Body of pancreas (tissue), 4 donors: Measurements from ENCODE around the gene ADCY9. TPM values are rescaled to one million over a fixed set of nuclear protein-coding genes. Genes with fewer than 3 reads are reported as not detected.

ENCODE experiments used
- ATAC-seq: fragments of 150-250 bp; one replicate; pipeline ENCODE4 v1.9.1; 2016
- DNase-seq, 4 donors: peaks; one replicate each; pipeline ENCODE4 v3.0.0-alpha.2; 2019
- H3K27ac ChIP-seq, 4 donors: fragments of 200-600 bp; sonication (generic); 1 replicate in 3 of 4; 2 replicates in 1 of 4; pipeline versions ENCODE4 v1.5.1 to v1.6.1; 2016 to 2019; ENCODE audit warnings: mild to moderate bottlenecking in 1 of 4, mixed read lengths in 1 of 4, moderate library complexity in 1 of 4
- H3K27me3 ChIP-seq, 2 donors: fragments of 200-600 bp; sonication (generic); one replicate each; pipeline ENCODE4 v1.6.0; 2016; ENCODE audit warnings: mild to moderate bottlenecking in 1 of 2
- H3K36me3 ChIP-seq, 2 donors: fragments of 200-600 bp; sonication (generic); replicated peaks in 1 of 2; 2 replicates each; pipeline ENCODE4 v1.5.1; 2016; ENCODE audit warnings: low read depth in 2 of 2; ENCODE audit not compliant: insufficient read depth in 1 of 2
- H3K4me1 ChIP-seq: fragments of 200-600 bp; sonication (generic); one replicate; pipeline ENCODE4 v1.6.0; 2016
- H3K4me3 ChIP-seq, 2 donors: fragments of 200-600 bp; sonication (generic); 1 replicate in 1 of 2; 2 replicates in 1 of 2; pipeline ENCODE4 v1.5.1; 2016 to 2019
- H3K9me3 ChIP-seq, 3 donors: fragments of 200-600 bp; sonication (generic); 1 replicate in 2 of 3; 2 replicates in 1 of 3; pipeline ENCODE4 v1.5.1; 2016
- POLR2A ChIP-seq, 3 donors: fragments of 450-650 bp; IDR thresholded peaks; one replicate each; pipeline ENCODE4 v1.6.1; 2016; ENCODE audit warnings: antibody characterized with exemption in 3 of 3, mild to moderate bottlenecking in 2 of 3
- WGBS, 2 donors: methylation state at CpG; one replicate each; pipeline ENCODE4 v1.1.5; 2017; 5-methylcytosine and 5-hydroxymethylcytosine counted together
- intact Hi-C: fragments of 100-400 bp; cut with DNase I; formaldehyde crosslinking; loops from one replicate; pipeline ENCODE4 v1.15.1; 2023
- total RNA-seq, 2 donors: library from RNA; depleted of rRNA; stranded (reverse); fragments of >200 nt; gene quantifications; one replicate each; pipeline ENCODE4 v1.1.0, GENCODE V29; 2016
- TF ChIP-seq, protein P1 (sequence below), 7 experiments: fragments of 450-650 bp in 4 of 7; fragments of 200-600 bp in 3 of 7; sonication (generic) in 3 of 7; IDR thresholded peaks; one replicate each; pipeline ENCODE4 v1.5.1; 2016 to 2019; ENCODE audit warnings: antibody characterized with exemption in 7 of 7

Gene ADCY9
- total RNA-seq, 2 donors from 2014 or later: 22.4 to 29.1 TPM

DNA sequence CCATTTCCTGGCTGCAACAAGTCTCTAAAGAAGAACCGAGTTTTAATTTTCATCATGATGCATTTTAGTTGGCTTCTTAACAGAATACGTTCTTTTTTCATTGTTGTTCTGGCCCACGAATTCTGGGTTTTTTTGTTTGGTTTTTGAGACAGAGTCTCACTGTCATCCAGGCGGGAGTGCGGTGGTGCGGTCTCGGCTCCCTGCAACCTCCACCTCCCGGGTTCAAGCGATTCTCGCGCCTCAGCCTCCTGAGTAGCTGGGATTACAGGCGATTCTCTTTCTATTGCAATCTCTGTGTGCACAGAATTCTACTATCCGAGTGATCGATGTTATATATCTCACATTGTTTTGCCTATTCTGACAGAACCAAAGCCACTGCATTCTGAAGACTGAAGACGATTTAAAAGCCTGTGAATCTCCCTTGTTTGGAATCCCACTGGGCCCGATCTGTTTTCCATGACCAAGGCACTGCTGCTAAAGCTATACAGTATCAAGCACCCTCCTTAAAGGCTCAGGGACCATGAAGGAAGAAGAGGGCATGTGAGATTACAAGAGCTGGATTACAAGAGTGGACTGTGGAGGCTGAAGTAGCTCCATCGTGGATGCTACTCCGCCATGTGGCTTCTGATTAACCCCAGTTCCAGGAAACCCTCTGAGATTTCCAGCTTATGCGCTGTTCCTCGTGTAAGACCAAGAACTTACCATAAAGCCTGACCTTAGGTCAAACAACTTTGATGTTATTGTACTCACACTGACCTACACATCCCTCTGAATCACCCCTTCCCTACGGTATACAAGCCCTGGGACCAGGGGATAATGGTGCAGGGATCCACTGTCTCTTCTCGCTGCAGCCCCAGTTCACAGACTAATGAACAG, 44.3 kb downstream of the ADCY9 start:
- Histone ChIP-seq H3K27me3 (no peaks in the 10 kb centered on the region), H3K27ac (no peak overlapping the region), H3K36me3 (no peaks in the 10 kb centered on the region), H3K4me1 (no peaks in the 10 kb centered on the region), H3K9me3 (no peaks in the 10 kb centered on the region), H3K4me3 (no peak overlapping the region)
- 88 to 89% methylated on average over 20 to 22 of the region's 22 CpGs for WGBS, 2 donors
- DNase-seq (no peak), ATAC-seq (no peak)
- no peak for TF ChIP-seq POLR2A (IDR thresholded peaks at IDR 0.05)
- TF ChIP-seq, protein P1, sequence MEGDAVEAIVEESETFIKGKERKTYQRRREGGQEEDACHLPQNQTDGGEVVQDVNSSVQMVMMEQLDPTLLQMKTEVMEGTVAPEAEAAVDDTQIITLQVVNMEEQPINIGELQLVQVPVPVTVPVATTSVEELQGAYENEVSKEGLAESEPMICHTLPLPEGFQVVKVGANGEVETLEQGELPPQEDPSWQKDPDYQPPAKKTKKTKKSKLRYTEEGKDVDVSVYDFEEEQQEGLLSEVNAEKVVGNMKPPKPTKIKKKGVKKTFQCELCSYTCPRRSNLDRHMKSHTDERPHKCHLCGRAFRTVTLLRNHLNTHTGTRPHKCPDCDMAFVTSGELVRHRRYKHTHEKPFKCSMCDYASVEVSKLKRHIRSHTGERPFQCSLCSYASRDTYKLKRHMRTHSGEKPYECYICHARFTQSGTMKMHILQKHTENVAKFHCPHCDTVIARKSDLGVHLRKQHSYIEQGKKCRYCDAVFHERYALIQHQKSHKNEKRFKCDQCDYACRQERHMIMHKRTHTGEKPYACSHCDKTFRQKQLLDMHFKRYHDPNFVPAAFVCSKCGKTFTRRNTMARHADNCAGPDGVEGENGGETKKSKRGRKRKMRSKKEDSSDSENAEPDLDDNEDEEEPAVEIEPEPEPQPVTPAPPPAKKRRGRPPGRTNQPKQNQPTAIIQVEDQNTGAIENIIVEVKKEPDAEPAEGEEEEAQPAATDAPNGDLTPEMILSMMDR (IDR thresholded peaks at IDR 0.05): no peak
- intact Hi-C loops: no loop called here

DNA sequence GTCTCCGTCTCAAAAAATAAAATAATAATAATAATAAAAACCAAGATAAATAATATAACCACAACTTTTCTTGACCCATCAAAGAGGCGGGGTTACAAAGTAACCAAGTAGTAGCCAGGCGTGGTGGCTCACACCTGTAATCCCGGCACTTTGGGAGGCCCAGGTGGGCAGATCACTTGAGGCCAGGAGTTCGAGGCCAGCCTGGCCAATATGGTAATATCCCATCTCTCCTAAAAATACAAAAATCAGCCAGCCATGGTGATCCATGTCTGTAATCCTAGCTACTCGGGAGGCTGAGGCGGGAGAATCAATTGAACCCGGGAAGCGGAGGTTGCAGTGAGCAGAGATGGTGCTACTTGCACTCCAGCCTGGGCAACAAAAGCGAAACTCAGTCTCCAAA, 45.3 kb downstream of the ADCY9 start:
- ATAC-seq (no peak), DNase-seq (no peak)
- TF ChIP-seq, protein P1 (IDR thresholded peaks at IDR 0.05): no peak
- no peak for TF ChIP-seq POLR2A (IDR thresholded peaks at IDR 0.05)
- intact Hi-C loops: no loop called here
- H3K4me3 ChIP-seq: no peak overlapping the region
- no peaks in the 10 kb centered on the region for H3K4me1 ChIP-seq
- H3K9me3 ChIP-seq: no peaks in the 10 kb centered on the region
- H3K36me3 ChIP-seq: no peaks in the 10 kb centered on the region
- no peak overlapping the region for H3K27ac ChIP-seq
- H3K27me3 ChIP-seq: no peaks in the 10 kb centered on the region
- WGBS, 2 donors: 90 to 92% methylated on average over 10 of the region's 10 CpGs

DNA sequence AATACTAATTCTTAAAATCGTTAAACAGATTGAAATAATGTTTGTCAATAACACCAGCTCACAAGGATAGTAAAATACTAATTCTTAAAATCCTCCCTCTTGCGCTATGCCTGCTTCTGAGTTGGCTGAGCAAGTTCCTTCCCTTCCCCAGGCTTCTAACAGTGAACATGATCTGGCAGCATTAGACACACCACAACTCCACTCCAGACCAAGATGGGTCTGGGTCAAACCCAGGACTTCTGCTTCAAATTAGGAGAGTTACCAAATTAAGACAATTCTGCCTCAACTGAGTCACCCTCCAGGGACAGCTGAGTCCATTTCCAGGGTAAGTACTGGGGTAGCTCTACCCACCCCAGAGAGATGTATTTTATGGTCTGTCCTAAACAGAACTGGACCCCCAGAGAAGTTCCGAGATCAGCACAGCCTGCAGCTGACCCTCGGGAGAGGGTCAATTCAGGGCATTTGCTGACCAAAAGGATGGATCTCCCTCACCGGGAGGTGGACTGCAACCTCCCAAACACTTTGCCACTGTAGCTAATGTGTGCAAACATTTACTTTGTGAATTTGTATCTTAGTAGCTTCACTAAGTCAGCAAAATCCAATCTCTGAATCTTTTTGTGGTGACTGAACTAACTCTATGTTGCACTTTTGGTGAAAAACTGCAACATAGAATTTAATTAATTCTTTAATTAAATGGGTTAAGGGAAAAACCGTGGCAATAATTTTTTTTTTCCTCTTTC, 48.8 kb downstream of the ADCY9 start:
- TF ChIP-seq POLR2A (IDR thresholded peaks at IDR 0.05): no peak
- TF ChIP-seq, protein P1 (IDR thresholded peaks at IDR 0.05): no peak
- Histone ChIP-seq H3K36me3 (no peaks in the 10 kb centered on the region), H3K27me3 (no peaks in the 10 kb centered on the region), H3K4me1 (no peaks in the 10 kb centered on the region), H3K4me3 (no peak overlapping the region), H3K9me3 (peaks cover 0 to 5% (median 0%) of the 10 kb centered on the region in 3 donors), H3K27ac (no peak overlapping the region)
- intact Hi-C loops: no loop called here
- WGBS, 2 donors: 50 to 60% methylated on average over 6 of the region's 6 CpGs
- ATAC-seq (no peak), DNase-seq (no peak)

DNA sequence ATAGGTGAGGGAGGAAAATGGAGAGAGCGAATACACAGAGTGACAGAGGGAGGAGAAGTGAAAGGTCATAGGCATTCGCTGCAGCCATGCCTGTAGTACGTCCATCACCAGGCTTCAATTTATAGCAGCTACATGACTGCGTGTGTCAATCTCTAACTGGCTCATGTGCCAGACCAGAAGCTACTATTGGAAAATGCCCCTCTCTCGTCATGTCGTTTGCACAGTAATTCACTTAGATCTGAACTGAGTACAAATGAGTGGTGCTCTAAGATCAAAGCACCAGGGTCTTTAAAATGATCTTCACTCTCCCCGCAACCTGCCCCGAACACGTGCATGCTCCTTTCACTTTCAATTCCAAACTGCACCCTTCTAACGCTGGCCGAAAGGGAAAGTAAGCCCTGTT, 51.3 kb downstream of the ADCY9 start:
- Histone ChIP-seq H3K36me3 (no peaks in the 10 kb centered on the region), H3K27ac (no peak overlapping the region), H3K4me3 (no peak overlapping the region), H3K27me3 (no peaks in the 10 kb centered on the region), H3K4me1 (no peaks in the 10 kb centered on the region), H3K9me3 (peaks cover 0 to 5% (median 0%) of the 10 kb centered on the region in 3 donors)
- no peak for ATAC-seq
- 85 to 89% methylated on average over 11 of the region's 11 CpGs for WGBS, 2 donors
- DNase-seq: no peak
- intact Hi-C loops: no loop called here
- no peak for TF ChIP-seq POLR2A (IDR thresholded peaks at IDR 0.05)
- TF ChIP-seq, protein P1 (IDR thresholded peaks at IDR 0.05): no peak
